A204.1 (cell line): ENCODE measurements around the gene STK11.
"Not testable (repeated sequence)": the region's sequence is repeated elsewhere in the genome, so short reads cannot be mapped to it uniquely, and the experiment has no call there.

Source experiments
- FAIRE-seq: peaks from 2 replicates; lab custom pipeline; 2012; peaks lifted over from hg19 to GRCh38; lab: Jason Lieb, UNC

The STK11 gene

DNA sequence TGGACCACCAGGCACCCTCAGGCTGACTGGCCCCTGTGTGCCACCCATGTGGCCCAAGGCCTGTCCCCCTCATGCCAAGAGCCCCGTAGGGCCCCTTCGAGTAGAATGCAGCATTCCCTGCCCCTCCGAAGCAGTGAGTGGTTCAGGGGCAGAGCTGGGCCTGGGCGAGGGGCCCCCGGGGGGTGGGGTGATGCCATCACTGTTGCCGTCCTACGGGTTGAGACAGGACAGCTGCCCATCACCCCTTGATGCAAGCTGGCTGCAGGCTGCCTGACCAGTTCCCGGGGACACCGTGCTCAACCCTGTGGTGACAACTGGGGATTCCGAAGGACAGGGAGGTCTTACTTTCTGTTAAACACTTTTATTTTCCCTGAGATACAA lies 36.2 kb upstream of the STK11 start:
- no peak for FAIRE-seq

DNA sequence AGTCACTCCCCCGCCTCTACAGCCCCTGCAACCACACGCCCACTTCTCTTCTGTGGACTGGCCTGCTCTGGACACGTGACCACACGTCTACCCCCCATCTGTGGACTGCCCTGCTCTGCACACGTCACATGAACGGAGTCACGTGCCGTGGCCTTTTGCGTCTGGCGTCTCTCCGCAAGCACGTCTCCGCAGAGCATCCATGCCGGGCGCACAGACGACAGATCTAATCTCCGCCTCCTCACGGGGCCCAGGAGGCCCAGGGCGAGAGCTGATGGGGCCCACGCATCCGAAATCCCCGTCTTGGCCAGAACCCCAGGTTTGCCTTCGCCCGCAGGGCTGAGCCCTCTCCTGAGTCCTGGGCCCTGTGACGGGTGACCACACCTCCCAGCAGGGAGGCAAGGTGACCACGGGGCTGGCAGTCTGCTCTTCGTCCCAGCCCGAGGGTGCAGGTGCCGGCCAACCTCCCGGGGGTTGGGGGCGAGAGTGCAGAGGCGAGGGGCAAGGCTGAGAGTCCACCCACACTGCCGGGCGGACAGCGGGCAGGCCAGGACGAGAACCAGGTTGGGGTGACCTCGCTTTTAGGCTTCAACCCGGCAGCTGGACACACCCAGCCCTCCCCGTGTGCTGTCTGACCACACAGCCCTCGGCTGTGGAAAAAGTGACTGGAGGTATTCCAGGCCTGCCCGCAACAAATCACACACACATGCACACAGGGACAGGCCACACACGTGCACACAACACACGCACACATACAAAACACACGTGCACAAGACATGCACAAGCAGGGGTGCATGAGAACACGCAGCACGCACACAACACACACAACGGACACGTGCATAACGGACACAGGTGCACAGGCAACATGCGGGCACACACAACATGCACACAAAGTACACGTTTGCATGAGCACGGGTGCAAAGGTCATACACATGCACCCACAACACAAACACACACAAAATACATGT lies 35.4 kb upstream of the STK11 start:
- FAIRE-seq: no peak

DNA sequence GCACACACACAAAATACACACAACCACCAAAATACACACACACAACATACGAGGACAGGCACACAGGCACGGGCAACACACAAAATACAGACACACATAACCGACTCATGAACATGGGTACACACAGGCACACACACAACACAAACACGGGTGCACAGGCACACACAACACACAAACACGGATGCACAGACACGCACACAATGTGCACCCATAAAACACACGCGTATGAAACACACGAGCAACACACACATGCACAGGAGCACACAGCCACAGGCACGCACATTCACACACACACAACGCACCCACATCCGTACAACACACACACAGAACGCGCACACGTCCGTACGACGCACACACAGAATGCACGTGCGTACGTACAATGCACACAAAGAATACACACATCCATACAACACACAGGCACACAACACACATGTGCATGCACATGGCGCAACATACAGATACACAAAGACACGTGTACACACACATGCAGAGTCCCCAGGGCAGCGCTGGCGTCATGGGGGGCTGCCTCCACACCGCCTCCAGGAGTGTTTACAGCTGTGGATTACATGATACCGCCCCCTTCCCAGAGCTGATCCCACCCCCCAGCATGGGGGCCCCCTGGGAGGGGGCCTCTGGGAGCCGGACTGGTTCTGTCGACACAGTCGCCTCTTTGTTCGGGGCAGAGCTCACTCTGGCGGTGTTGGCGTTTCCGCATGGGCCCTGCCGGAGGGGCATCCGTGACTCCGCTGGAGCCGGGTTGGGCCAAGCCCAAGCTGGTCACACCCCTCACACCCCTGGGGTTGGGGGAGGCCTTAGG lies 34.4 kb upstream of the STK11 start:
- no peak for FAIRE-seq

DNA sequence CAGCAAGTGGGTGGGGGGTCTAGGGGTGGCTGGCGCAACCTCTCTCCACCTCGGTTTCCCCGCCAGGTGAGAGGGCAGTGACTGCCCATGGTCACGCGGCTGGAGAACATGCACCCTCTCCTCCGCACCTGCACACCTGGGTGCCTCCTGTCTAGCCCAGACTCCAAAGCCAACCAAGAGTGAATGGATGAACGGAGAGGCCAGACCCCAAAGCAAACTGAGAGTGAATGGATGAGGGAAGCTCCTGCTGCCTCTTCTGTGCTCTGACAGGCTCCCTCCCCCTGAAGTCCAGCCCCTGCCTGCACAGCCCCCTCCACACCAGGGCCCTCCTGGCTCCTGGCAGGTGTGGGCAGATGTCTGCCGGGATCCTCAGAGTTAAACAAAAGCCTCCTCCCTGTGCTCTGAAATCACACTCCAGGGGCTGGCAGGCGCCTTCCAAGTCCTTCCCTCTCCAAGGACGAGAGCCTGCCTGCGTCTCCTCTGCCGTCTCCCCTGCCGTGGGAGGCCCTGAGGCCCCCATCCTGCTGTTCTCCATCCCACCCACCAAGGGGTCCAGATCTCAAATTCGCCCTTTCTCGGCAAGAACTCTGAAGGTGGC lies 33.7 kb upstream of the STK11 start:
- FAIRE-seq: no peak

DNA sequence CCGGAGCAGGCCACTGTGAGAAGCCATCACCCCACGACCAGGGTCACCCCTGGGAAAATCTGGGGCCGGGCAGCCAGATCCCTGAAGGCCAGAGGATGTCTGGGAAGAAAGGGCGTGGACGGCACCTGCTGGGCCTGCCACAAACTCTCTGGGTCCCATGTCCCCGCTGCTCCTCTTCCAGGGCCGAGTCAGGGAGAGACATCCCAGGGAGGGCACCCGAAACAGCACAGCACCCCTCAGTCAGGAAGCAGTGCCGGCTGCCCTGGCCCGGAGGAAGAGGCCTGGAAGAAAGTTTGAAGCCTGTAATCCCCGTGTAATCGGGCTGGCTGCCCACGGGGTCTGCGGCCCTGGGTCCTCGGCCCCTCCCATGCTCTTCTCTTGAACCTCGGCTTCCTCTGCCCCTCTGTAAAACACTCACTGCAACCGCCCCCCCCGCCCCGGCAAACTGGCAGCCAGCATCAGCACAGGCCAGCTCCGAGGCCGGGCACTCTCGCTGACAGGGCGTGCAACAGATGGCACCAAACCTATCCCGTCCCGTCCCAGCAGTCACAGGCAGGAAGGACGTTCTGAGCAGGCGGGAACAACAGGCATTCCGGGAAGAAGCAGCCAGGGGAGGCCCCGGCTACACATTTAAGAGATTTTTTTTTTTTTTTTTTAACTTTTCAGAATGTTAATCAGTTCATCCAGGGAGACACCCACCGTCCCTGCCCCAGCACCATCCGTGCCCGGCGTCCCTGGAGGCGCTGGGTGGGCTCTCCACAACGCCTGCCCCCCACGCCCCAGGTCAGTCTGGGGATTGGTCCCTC lies 33.0 kb upstream of the STK11 start:
- FAIRE-seq: no peak

DNA sequence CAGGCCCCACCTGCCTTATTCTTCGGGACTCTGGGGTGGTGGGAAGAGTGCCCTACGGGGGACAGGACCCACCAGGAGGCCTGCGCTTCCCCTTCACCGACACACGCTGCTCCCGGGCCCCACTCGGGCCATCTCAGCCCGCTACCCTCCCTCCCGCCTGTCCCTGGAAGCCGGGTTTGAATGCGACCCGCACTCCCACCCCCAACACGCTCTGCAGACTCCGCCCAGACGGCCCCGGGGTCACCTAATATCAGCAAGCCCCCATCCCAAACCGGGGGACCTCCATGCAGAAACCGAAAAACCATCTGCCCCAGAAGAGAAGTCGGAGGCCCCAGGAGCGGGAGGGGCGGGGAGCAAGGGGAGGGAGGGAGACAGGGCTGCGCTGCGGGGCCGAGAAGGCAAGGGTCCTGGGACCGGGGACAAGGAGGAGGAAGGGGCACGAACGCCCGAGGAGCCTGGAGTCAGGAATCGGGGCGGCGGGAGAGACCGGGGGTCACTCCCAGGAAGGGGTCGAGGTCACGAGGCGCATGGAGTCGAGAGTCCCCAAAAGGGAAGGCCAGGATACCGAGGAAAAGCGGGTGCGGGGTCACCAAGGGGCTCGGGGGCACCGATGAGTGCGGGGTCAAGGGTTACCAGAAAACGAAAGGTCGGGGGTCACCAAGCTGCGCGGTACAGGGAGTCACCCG lies 32.3 kb upstream of the STK11 start:
- FAIRE-seq: no peak

DNA sequence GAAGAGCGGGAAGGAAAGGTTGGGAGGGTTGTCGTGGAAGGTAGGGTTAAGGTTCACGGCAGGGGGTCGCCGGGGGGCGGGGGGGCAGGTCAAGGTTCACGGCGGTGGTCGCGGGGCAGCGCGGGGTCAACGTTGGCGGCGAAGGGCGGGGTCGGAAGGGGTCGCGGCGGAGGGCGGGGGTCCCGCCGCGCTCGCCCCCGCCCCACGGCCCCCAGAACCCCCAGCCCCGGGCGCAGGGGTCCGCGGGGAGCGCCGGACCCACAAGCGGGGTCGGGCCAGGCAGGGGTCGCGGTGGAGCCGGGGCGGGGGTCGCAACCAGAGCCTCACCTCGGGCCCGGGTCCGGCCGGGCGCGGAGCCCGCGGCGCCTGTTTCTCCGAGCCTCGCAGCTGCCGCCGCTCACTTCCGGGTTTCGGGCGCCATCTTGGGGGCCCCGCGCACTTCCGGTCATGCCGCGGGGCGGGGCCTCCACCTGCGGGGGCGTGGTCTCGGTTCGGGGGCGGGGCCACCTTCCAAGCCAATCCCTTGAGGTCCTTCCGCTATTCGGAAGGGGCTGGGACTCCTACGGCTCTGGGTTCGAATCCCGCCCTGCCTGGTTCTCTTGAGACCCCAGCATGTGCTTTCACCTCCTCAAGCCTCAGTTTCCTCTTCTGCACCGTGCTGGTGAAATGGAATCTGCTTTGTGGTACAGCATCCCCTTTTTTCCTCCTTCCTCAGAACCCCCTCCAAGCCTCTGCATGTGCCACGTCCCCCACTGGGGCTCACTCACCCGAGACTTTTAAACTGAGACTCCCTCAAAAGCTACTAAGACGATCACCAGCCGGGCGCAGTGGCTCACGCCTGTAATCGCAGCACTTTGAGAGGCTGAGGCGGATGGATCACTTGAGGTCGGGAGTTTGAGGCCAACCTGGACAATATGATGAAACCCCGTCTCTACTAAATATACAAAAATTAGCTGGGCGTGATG lies 31.5 kb upstream of the STK11 start, which contains the start of gene SBNO2:
SBNO2 (minus strand) TSS at position 424 of the 965 bp plus-strand sequence. CDS start 19,992 bp downstream, outside the sequence.
- FAIRE-seq: no peak

DNA sequence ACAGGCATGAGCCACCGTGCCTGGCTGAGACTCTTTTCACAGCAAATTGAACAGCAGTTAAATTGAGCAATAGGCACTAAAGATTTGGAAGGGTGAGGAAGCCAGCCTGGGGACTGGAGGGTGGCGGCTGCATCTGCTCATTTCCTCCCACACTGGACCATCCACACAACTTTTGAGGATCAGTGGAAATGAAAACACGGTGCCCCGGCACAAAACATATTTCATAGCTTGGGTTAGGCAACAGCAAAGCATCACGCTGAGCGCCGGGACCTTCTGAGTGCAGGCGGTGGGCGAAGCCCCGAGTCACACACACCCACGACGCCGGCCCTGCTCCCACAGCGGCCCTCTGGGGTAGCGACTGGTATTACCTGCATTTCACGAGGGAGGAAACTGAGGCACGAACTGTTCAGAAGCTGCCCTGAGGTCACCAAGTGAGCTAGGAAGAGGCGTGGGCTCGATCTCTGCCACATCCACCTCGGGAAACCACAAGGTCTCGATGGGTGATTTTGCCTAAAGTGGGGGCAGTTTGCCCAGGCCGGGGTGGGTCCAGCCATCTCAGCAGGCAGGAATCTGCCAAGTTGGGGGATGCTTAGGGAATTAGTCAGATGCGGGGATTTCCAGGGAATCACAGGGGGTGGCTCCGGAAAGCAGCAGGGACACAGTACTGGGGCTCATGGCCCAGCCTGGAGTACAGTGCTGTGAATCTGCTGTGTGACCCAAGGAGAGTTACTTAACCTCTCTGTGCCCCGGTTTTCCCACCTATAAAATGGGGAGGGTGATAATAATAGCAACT lies 28.1 kb upstream of the STK11 start:
- no peak for FAIRE-seq

DNA sequence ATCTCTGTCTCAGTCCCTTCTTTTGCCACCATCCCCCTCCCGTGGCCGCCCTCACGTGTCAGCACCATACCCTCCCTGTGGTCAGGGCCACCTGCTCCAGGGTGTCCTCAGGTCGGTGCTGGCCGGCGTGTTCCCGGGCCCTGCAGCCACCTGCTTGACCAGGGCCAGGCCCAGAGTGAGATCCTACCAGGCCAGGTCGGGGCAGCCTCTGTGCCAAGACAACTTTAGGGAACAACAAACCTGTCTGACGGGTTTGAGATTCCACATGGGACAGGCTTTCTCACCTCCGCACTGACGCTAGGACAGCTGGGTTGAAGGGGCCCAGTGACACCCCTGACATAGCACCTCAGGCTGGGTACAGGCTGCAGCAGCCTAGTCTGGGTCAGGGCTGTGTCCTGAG lies 24.0 kb upstream of the STK11 start:
- no peak for FAIRE-seq

DNA sequence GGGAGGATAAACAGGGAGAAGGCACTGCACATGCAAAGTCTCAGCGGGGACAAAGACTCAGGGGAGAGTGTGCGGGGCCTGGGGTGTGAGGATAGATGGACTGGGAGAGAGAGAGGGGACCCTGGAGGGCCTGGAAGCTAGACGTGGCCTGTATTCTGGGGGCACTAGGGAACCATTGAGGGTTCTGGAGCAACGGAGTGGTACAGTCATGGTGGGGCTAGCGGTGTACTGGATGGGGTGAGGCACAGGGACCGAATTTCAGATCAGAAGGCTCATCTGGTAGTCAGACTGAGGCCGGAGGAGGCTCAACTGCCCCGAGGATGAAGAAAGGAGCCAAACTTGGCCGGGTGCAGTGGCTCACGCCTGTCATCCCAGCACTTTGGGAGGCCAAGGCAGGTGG lies 23.5 kb upstream of the STK11 start:
- no peak for FAIRE-seq

DNA sequence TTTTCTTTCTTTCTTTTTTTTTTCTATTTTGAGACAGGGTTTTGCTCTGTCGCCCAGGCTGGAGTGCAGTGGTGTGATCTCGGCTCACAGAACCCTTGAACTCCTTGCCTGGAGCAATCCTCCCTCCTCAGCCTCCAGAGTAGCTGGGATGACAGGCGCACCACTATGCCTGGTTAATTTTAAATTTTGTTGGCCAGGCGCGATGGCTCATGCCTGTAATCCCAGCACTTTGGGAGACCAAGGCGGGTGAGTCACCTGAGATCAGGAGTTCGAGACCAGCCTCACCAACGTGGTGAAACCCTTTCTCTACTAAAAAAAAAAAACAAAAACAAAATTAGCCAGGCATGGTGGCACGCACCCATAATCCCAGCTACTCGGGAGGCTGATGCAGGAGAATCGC lies 22.9 kb upstream of the STK11 start:
- no peak for FAIRE-seq

DNA sequence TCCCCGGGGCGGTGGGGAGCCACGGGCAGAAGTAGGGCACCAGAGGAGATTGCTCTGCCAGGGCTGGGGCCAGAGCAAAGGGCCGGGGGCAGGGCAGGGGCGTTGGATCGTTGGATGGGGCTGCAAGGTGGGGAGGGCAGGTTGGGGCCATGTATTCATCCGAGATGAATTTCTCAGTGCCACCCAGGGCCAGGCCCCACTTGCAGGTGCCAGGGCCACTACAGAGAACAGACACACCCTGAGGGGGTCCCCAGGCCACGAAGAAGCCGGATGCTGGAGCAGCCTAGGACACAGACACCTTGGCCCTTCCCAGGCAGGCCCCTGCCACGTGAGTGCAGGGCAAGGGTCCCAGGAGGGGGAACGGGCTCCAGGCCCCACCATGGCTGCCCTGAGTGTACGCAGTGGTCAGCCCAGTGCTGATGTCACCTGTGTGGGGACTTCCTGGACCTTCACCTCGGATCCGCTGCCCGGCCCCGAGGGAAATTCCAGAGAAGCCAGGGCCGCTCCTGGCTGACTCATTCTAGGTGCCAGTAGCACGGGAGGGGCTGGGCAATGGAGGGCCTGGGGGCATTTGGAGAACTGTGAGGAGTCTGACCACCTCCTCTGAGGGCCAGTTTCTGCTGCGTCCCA lies 21.9 kb upstream of the STK11 start:
- no peak for FAIRE-seq

DNA sequence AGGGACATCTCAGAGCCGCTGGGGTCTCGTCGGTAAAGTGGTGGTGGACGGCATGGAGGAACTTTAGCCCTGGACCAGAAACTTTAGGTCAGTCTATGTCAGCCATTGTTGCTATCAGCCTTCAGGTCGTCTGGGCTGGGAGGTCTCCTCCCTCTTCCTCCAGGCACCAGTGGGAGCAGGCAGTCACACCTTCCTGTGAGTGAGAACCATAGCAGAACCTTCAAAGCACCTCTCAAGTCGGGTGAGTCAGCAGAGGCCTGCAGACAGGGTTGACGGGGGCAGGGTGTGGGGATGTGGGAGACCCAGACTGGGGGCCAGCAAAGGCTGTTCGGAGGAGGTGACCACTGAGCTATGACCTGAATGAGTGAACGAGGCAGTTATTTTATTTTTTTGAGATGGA lies 16.2 kb upstream of the STK11 start:
- FAIRE-seq: no peak

DNA sequence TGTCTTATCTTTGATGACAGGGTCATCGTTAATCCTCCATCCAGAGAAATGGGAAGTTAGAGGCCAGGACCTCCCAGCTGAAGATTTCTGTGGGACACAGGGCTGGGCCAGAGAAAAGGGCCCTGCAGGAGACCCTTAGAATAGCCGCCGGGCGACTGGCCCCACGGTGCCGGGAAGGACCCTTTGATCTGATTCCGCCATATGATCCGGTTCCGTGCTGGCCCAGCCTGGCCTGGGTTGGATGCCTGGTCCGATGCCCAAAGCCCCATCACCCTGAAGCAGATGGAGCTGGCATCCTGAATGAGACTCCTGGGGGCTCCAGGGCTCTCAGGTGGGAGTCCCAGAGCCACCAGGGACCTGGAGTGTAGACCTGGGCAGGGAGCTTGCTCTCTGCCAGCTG lies 6.0 kb upstream of the STK11 start:
- FAIRE-seq: no peak

DNA sequence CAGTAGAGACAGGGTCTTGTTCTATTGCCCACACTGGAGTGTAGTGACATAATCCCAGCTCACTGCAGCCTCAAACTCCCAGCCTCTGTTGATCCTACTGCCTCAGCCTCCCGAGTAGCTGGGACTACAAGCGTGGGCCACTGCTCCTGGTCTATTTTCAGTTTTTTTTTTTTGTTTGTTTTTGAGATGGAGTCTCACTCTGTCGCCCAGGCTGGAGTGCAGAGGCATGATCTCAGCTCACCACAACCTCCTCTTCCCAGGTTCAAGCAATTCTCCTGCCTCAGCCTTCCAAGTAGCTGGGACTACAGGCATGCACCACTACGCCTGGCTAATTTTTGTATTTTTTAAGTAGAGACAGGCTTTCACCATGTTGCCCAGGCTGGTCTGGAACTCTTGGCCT lies 5.0 kb upstream of the STK11 start:
- FAIRE-seq: not testable (repeated sequence)

DNA sequence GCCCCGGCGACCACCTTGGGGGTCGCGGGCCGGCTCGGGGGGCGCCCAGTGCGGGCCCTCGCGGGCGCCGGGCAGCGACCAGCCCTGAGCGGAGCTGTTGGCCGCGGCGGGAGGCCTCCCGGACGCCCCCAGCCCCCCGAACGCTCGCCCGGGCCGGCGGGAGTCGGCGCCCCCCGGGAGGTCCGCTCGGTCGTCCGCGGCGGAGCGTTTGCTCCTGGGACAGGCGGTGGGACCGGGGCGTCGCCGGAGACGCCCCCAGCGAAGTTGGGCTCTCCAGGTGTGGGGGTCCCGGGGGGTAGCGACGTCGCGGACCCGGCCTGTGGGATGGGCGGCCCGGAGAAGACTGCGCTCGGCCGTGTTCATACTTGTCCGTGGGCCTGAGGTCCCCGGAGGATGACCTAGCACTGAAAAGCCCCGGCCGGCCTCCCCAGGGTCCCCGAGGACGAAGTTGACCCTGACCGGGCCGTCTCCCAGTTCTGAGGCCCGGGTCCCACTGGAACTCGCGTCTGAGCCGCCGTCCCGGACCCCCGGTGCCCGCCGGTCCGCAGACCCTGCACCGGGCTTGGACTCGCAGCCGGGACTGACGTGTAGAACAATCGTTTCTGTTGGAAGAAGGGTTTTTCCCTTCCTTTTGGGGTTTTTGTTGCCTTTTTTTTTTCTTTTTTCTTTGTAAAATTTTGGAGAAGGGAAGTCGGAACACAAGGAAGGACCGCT lies 729 bp downstream of the STK11 start:
- no peak for FAIRE-seq

DNA sequence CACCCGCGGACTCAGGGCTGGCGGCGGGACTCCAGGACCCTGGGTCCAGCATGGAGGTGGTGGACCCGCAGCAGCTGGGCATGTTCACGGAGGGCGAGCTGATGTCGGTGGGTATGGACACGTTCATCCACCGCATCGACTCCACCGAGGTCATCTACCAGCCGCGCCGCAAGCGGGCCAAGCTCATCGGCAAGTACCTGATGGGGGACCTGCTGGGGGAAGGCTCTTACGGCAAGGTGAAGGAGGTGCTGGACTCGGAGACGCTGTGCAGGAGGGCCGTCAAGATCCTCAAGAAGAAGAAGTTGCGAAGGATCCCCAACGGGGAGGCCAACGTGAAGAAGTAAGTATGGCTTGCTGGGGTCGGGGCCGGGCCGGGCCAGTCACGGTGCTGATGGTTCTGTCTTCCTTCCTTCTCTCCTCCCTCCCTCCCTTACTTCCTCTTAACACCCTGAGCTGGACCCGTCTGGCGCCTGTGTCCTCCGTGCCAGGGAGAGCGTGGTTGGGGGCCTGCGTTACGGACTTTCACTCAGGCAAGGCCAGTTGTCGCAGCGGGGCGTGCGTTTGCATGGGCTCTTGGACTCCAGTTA lies 1.4 kb downstream of the STK11 start:
- no peak for FAIRE-seq

DNA sequence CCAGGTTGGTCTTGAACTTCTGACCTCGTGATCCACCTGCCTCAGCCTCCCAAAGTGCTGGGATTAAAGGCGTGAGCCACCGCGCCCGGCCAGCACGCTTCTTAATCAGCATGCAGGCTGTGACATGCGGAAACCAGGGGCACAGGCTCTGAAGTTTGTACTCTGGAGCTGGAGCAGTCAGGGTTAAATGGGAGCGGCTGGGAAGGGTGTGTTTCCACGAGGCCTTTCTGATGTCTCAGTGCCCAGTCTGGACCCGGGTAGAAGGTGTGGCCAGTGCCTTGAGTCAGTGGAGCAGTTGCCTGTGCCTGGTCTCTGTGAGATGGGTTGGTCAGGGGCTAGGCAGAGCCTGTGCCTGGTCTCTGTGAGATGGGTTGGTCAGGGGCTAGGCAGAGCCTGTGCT lies 3.3 kb downstream of the STK11 start:
- FAIRE-seq: not testable (repeated sequence)
